ENCODE data around the gene LMO4.
A peak's percentile ranks its signal among the peaks of the same experiment; 100 is the strongest.

The LMO4 gene

GRCh38 chr1:87327376-87328271 is 1.1 kb upstream of the LMO4 start:
- Histone ChIP-seq H3K27me3 (ENCODE audit: control insufficient read depth, insufficient read depth, low read length, poor library complexity, severe bottlenecking) (no peaks in the 10 kb centered on the region), H3K36me3 (ENCODE audit: control insufficient read depth, insufficient read depth, low read length) (no peaks in the 10 kb centered on the region), H3K27ac (ENCODE audit: insufficient read depth, low read depth, low read length, poor library complexity, severe bottlenecking) (peak overlapping the region; percentile 82), H3K9me3 (ENCODE audit: control insufficient read depth, low read length) (no peaks in the 10 kb centered on the region), H3K4me3 (ENCODE audit: insufficient read depth, low read depth, low read length) (peak overlapping the region; percentile 85), H3K4me1 (ENCODE audit: control insufficient read depth, insufficient read depth, low read length) (peaks cover 12% of the 10 kb centered on the region)
- WGBS, 2 experiments, result 13 to 19% methylated on average over 23 to 26 of the region's 27 CpGs

- Histone ChIP-seq H3K27ac (ENCODE audit: insufficient read depth, low read depth, low read length, poor library complexity, severe bottlenecking) (peak overlapping the region; percentile 95), H3K36me3 (ENCODE audit: control insufficient read depth, insufficient read depth, low read length) (no peaks in the 10 kb centered on the region), H3K4me3 (ENCODE audit: insufficient read depth, low read depth, low read length) (peak overlapping the region; percentile 85), H3K27me3 (ENCODE audit: control insufficient read depth, insufficient read depth, low read length, poor library complexity, severe bottlenecking) (no peaks in the 10 kb centered on the region), H3K4me1 (ENCODE audit: control insufficient read depth, insufficient read depth, low read length) (peaks cover 24% of the 10 kb centered on the region), H3K9me3 (ENCODE audit: control insufficient read depth, low read length) (no peaks in the 10 kb centered on the region)
- WGBS, 2 experiments, result 0% methylated on average over 35 of the region's 35 CpGs
Observed at GRCh38 chr1:87329051-87329525, 408 bp downstream of the LMO4 start.

GRCh38 chr1:87329526-87330056 is 911 bp downstream of the LMO4 start:
- H3K36me3 ChIP-seq (ENCODE audit: control insufficient read depth, insufficient read depth, low read length), result no peaks in the 10 kb centered on the region
- H3K27ac ChIP-seq (ENCODE audit: insufficient read depth, low read depth, low read length, poor library complexity, severe bottlenecking), result peak overlapping the region; percentile 95
- H3K4me1 ChIP-seq (ENCODE audit: control insufficient read depth, insufficient read depth, low read length), result peaks cover 26% of the 10 kb centered on the region
- H3K9me3 ChIP-seq (ENCODE audit: control insufficient read depth, low read length), result no peaks in the 10 kb centered on the region
- WGBS, 2 experiments, result 0% methylated on average over 5 to 6 of the region's 7 CpGs
- H3K27me3 ChIP-seq (ENCODE audit: control insufficient read depth, insufficient read depth, low read length, poor library complexity, severe bottlenecking), result no peaks in the 10 kb centered on the region
- peak overlapping the region; percentile 85 for H3K4me3 ChIP-seq (ENCODE audit: insufficient read depth, low read depth, low read length)

GRCh38 chr1:87330057-87330884 is 1.6 kb downstream of the LMO4 start:
- H3K4me1 ChIP-seq (ENCODE audit: control insufficient read depth, insufficient read depth, low read length), result peaks cover 26% of the 10 kb centered on the region
- H3K9me3 ChIP-seq (ENCODE audit: control insufficient read depth, low read length), result no peaks in the 10 kb centered on the region
- peak overlapping the region; percentile 95 for H3K27ac ChIP-seq (ENCODE audit: insufficient read depth, low read depth, low read length, poor library complexity, severe bottlenecking)
- no peaks in the 10 kb centered on the region for H3K36me3 ChIP-seq (ENCODE audit: control insufficient read depth, insufficient read depth, low read length)
- peak overlapping the region; percentile 85 for H3K4me3 ChIP-seq (ENCODE audit: insufficient read depth, low read depth, low read length)
- 0 to 1% methylated on average over 19 of the region's 19 CpGs for WGBS, 2 experiments
- no peaks in the 10 kb centered on the region for H3K27me3 ChIP-seq (ENCODE audit: control insufficient read depth, insufficient read depth, low read length, poor library complexity, severe bottlenecking)

GRCh38 chr1:87330885-87331364 is 2.2 kb downstream of the LMO4 start:
- H3K4me3 ChIP-seq (ENCODE audit: insufficient read depth, low read depth, low read length), result peak overlapping the region; percentile 85
- peaks cover 28% of the 10 kb centered on the region for H3K4me1 ChIP-seq (ENCODE audit: control insufficient read depth, insufficient read depth, low read length)
- WGBS, 2 experiments, result 0% methylated on average over 4 to 9 of the region's 10 CpGs
- H3K9me3 ChIP-seq (ENCODE audit: control insufficient read depth, low read length), result no peaks in the 10 kb centered on the region
- no peaks in the 10 kb centered on the region for H3K36me3 ChIP-seq (ENCODE audit: control insufficient read depth, insufficient read depth, low read length)
- no peaks in the 10 kb centered on the region for H3K27me3 ChIP-seq (ENCODE audit: control insufficient read depth, insufficient read depth, low read length, poor library complexity, severe bottlenecking)
- H3K27ac ChIP-seq (ENCODE audit: insufficient read depth, low read depth, low read length, poor library complexity, severe bottlenecking), result peak overlapping the region; percentile 95

- WGBS, 2 experiments, result 1% methylated on average over 65 of the region's 65 CpGs
- Histone ChIP-seq H3K36me3 (ENCODE audit: control insufficient read depth, insufficient read depth, low read length) (no peaks in the 10 kb centered on the region), H3K27me3 (ENCODE audit: control insufficient read depth, insufficient read depth, low read length, poor library complexity, severe bottlenecking) (no peaks in the 10 kb centered on the region), H3K27ac (ENCODE audit: insufficient read depth, low read depth, low read length, poor library complexity, severe bottlenecking) (peak overlapping the region; percentile 75), H3K4me1 (ENCODE audit: control insufficient read depth, insufficient read depth, low read length) (peaks cover 34% of the 10 kb centered on the region), H3K4me3 (ENCODE audit: insufficient read depth, low read depth, low read length) (peak overlapping the region; percentile 85), H3K9me3 (ENCODE audit: control insufficient read depth, low read length) (no peaks in the 10 kb centered on the region)
Observed at GRCh38 chr1:87331365-87332241, 2.9 kb downstream of the LMO4 start.

GRCh38 chr1:87333692-87334347 is 5.1 kb downstream of the LMO4 start:
- peak overlapping the region; percentile 62 for H3K4me3 ChIP-seq (ENCODE audit: insufficient read depth, low read depth, low read length)
- H3K27ac ChIP-seq (ENCODE audit: insufficient read depth, low read depth, low read length, poor library complexity, severe bottlenecking), result no peak overlapping the region
- no peaks in the 10 kb centered on the region for H3K36me3 ChIP-seq (ENCODE audit: control insufficient read depth, insufficient read depth, low read length)
- 64 to 67% methylated on average over 10 of the region's 10 CpGs for WGBS, 2 experiments
- H3K4me1 ChIP-seq (ENCODE audit: control insufficient read depth, insufficient read depth, low read length), result peaks cover 29% of the 10 kb centered on the region
- H3K27me3 ChIP-seq (ENCODE audit: control insufficient read depth, insufficient read depth, low read length, poor library complexity, severe bottlenecking), result no peaks in the 10 kb centered on the region
- no peaks in the 10 kb centered on the region for H3K9me3 ChIP-seq (ENCODE audit: control insufficient read depth, low read length)

- Histone ChIP-seq H3K27ac (ENCODE audit: insufficient read depth, low read depth, low read length, poor library complexity, severe bottlenecking) (peak overlapping the region; percentile 29), H3K36me3 (ENCODE audit: control insufficient read depth, insufficient read depth, low read length) (peaks cover 2% of the 10 kb centered on the region), H3K4me3 (ENCODE audit: insufficient read depth, low read depth, low read length) (peak overlapping the region; percentile 62), H3K27me3 (ENCODE audit: control insufficient read depth, insufficient read depth, low read length, poor library complexity, severe bottlenecking) (no peaks in the 10 kb centered on the region), H3K4me1 (ENCODE audit: control insufficient read depth, insufficient read depth, low read length) (peaks cover 29% of the 10 kb centered on the region), H3K9me3 (ENCODE audit: control insufficient read depth, low read length) (no peaks in the 10 kb centered on the region)
- 1 to 2% methylated on average over 23 to 27 of the region's 28 CpGs for WGBS, 2 experiments
Observed at GRCh38 chr1:87334351-87335174, 5.9 kb downstream of the LMO4 start.
